ENCODE data around the gene PTPRD. TPM values are rescaled to one million over a fixed set of nuclear protein-coding genes. Genes with fewer than 3 reads are reported as not detected.

The PTPRD gene
- total and polyA plus RNA-seq, 2 experiments from 2014 or later, result 11.5 to 58.0 TPM

GRCh38 chr9:10260501-10260900, 352.3 kb downstream of the PTPRD start:
- no peak for ATAC-seq
- Mint-ChIP-seq H3K4me3 (no peak overlapping the region), H3K36me3 (ENCODE audit: low read depth) (peaks cover 22% of the 10 kb centered on the region), H3K27ac (no peak overlapping the region), H3K9me3 (peaks cover 25% of the 10 kb centered on the region), H3K4me1 (peaks cover 4% of the 10 kb centered on the region; the same call in 2 of the 3 replicates), H3K27me3 (ENCODE audit: insufficient read depth, low read depth, poor library complexity) (peaks cover 5% of the 10 kb centered on the region)
- TF ChIP-seq CREB1 (CRISPR knock-in tag; IDR thresholded peaks at IDR 0.05; ENCODE audit: low read depth), result no peak
- no peak for TF ChIP-seq ZNF114 (CRISPR knock-in tag; IDR thresholded peaks at IDR 0.05)
- no peak for TF ChIP-seq ETS1 (IDR thresholded peaks at IDR 0.05)
- H3K4me1 ChIP-seq (ENCODE audit: insufficient read depth), result no peaks in the 10 kb centered on the region
- H3K4me2 ChIP-seq, result no peak overlapping the region
- H3K27ac ChIP-seq (ENCODE audit: low read depth), result no peak overlapping the region
- H3K4me3 ChIP-seq, result no peak overlapping the region
- H4K20me1 ChIP-seq (replicated peaks; ENCODE audit: insufficient read depth), result no peaks in the 10 kb centered on the region
- no peaks in the 10 kb centered on the region for H3K79me2 ChIP-seq (replicated peaks; ENCODE audit: insufficient read depth)
- H3K36me3 ChIP-seq (ENCODE audit: insufficient read depth), result no peaks in the 10 kb centered on the region
- DNase-seq (ENCODE audit: low spot score), result peak; percentile 8
- no peaks in the 10 kb centered on the region for H3K27me3 ChIP-seq (ENCODE audit: insufficient read depth)
- no peaks in the 10 kb centered on the region for H3F3A ChIP-seq (replicated peaks; ENCODE audit: low read depth)
- H3K9me2 ChIP-seq (ENCODE audit: insufficient read depth), result no peaks in the 10 kb centered on the region
- no peak overlapping the region for H2AFZ ChIP-seq

- Mint-ChIP-seq H3K27me3 (ENCODE audit: insufficient read depth, low read depth, poor library complexity) (peaks cover 5% of the 10 kb centered on the region), H3K4me3 (no peak overlapping the region), H3K27ac (no peak overlapping the region), H3K4me1 (peaks cover 4% of the 10 kb centered on the region; the same call in 2 of the 3 replicates), H3K9me3 (peaks cover 22% of the 10 kb centered on the region), H3K36me3 (ENCODE audit: low read depth) (peaks cover 17% of the 10 kb centered on the region)
- Histone ChIP-seq H3K27ac (ENCODE audit: low read depth) (no peak overlapping the region), H3K4me2 (no peak overlapping the region), H3K36me3 (ENCODE audit: insufficient read depth) (no peaks in the 10 kb centered on the region), H3K9me2 (ENCODE audit: insufficient read depth) (no peaks in the 10 kb centered on the region), H3F3A (replicated peaks; ENCODE audit: low read depth) (no peaks in the 10 kb centered on the region), H3K4me3 (no peak overlapping the region), H4K20me1 (replicated peaks; ENCODE audit: insufficient read depth) (no peaks in the 10 kb centered on the region), H2AFZ (0 out of 2 replicates have a peak overlapping the region, but pooled peaks have one; percentile 18), H3K79me2 (replicated peaks; ENCODE audit: insufficient read depth) (no peaks in the 10 kb centered on the region), H3K27me3 (ENCODE audit: insufficient read depth) (no peaks in the 10 kb centered on the region), H3K4me1 (ENCODE audit: insufficient read depth) (no peaks in the 10 kb centered on the region)
- DNase-seq (ENCODE audit: low spot score) (no peak), ATAC-seq (no peak)
- no peak for TF ChIP-seq ZNF462 (CRISPR knock-in tag; IDR thresholded peaks at IDR 0.05)
- no peak for TF ChIP-seq EZH2 (IDR thresholded peaks at IDR 0.05; ENCODE audit: low read depth, unreplicated experiment)
- TF ChIP-seq NANOG (IDR thresholded peaks at IDR 0.05; ENCODE audit: borderline replicate concordance), result no peak
Observed at GRCh38 chr9:10259668-10260067, 353.1 kb downstream of the PTPRD start.
